ENCODE results near the gene CAPN2.

The CAPN2 gene

DNA sequence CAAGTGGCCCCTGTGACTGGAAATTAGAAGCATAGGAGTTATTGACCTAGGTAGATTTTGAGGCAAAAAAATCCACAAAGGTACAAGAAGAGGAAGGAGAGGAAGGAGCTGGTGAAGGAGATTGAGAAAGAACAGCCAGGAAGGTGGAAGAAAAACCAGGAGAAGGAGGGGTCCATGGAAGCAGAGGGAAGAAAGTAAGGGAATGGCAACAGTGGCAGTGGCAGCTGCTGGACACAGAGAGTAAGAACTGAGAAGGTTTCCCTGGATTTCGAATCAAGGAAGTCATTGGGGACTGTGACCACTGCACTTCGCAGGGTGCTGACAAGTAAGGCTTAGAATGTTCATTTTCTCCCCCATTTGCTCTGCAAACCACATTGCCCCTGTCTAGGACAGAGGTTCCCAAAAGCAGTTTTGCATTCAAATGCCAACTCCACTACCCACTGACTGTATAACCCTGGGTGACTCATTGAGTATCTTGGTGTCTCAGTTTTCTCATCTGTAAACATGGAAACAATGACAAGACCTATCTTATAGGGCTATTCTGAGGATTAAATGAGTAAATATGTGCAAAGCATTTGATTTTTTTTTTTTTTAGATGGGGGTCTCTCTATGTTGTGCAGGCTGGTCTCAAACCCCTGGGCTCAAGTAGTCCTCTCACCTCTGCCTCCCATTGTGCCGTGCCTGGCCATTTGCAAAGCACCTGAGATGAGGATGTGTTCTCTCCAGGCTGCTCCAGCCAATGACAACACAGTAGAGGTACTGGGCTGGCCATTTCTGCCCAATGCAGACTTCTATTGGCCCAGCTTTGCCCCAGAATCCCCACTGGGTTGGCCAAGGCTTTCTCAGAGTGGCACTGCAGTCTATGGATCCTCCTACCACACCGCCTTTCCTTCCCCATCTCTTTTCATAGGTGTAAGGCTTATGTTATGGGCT, 9.3 kb upstream of the CAPN2 start:
- DNase-seq (ENCODE audit: low spot score) (peak; percentile 88), FAIRE-seq (peak; percentile 86)

DNA sequence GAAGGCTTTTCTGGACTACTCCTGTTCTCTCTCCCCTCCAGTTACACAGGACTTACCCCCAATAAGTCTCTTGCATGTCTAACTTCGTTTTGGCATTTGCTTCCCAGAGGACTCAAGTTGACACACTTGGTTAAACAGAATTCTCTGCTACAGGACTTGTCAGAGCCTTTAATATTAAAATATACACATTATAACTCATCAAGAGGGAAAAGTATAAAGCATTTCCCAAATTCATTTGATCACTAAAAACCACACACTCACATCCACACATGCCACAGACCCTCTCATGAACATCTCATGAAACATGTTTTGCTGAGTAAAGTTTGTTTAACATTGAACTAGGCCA, 8.7 kb upstream of the CAPN2 start:
- no peak for DNase-seq (ENCODE audit: low spot score)
- FAIRE-seq = no peak

DNA sequence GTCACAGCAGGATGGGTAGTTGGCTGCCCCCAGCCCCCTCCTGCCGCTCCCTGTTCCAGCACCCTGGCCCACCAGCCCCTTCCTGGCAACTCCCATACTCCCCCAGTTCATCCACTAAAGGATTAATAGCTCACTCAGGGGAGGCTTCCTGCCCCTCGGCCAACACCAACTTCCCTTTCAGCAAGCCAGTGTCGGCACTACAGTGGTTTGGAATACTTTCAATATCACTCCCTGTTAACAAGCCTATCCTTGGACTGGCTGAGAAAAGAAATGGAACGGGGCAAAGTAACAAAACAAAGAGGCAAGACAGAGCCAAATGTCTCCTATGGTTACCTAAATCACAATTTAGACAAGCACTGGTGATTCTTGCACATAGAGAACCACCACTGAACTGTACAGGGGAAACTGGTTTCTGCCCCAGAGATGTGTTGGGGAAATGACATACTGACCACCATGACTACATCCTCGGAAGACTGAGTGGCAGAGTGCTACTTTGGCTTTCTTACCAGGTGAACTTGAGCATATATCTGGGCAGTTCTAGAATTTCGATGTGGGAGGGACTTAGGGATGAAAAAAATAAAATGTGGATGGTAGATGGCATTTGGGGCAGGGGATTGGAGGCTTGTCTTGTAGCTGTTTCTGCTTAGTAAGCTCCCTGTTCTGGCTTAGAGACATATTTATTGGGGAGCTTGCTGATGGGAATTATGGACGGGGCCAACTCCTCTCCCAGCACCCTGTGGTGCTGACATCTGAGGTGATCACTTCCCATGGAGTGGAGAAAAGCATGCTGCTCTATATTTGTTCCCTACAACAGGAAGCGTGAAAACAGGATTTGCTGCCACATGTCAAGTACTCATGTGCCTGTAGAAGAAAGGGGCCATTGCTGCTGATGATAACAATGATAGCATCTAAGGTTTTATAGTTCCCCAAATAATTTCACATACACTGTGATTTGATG, 7.1 kb upstream of the CAPN2 start:
- FAIRE-seq (peak; percentile 36), DNase-seq (ENCODE audit: low spot score) (peak; percentile 55)

DNA sequence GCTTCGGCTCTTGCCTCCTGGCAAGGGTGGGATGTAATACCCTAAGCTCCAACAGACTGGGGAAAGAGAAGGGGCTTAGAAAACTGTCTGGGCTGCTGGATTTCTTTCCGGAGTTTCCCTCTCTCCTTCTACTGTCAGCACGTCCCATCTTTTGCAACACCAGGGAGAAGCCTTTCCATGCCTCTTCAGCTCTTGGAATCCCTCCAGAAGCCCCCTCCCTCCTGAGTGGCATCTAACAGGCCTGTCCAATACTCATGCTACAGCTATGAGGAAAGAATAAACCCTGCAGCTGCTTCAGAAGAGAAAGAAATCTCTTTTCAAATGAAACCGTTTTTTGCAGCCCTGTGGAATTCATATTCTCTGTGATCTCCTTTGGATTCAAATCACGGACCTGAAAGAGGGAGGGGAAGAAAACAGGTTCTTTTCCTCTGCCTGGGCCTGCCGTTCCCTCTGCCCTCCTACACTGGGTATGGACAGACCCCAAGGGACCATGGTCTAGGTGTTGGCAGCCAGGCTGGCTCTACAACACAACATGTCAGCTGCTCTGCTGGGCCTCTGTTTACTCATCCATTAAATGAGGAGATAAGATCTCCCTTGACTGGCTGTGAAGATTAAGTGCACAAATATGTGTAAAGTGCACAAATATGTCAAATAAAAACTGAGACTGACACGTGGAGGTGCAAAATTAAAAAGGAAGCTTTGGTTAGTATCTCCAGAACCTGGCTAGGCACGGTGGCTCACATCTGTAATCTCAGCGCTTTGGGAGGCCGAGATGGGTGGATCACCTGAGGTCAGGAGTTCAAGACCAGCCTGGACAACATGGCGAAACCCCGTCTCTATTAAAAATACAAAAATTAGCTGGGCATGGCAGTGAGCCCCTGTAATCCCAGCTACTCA, 6.0 kb upstream of the CAPN2 start:
- DNase-seq (ENCODE audit: low spot score) (peak; percentile 79), FAIRE-seq (peak; percentile 70)

DNA sequence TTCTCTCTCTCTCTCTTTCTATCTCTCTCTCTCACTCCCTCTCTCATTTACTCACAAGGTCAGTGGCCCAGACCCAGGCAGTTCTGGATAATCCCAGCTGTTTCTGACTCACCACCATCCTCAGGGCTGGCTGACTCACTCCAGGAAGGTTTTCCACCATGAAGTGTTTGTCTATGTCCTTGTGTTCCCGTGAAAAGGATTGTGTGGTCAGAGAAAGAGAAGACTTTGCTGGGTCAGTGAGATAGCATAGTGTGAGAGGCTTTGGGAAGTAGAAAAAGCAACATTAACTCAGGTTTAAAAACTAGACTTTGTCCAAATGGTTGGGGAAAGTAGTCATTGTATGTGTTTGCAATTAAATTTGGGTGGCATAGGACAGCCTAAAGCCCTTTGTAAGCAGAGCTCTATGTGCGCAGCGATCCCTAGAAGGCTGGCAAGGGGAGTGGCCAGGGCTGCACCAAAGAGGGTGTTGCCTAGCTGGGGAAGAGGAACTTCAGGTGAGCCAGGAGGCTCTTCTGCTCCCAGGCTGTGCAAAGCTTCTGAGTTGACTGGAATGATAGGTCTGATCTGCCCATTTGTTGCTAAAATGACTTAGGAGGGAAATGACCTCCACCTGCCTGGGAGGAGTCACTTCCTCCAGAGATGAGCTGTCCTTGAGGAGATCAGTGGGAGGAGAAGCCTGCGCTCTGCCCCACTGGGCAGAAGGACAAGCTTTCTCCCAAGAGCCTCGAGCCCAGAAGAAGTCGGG, 4.9 kb upstream of the CAPN2 start:
- DNase-seq (ENCODE audit: low spot score) (peak; percentile 98), FAIRE-seq (peak; percentile 97)

DNA sequence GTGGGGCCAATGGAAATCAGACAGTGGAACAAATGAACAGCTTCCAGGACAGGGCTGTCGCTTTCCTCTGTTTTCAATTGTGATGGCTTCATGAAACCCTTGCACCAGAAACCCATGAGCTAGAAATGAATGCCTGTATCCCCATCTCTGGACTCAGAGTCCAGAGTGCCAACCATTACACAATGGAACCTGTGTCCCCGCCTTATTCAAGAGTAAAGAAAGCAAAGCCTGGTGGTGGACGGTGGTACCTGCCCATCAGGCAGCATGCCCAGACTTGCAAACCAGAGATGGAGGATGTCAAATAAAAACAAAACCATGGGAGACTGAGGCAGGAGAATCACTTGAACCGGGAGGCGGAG, 4.4 kb upstream of the CAPN2 start:
- no peak for FAIRE-seq
- no peak for DNase-seq (ENCODE audit: low spot score)

DNA sequence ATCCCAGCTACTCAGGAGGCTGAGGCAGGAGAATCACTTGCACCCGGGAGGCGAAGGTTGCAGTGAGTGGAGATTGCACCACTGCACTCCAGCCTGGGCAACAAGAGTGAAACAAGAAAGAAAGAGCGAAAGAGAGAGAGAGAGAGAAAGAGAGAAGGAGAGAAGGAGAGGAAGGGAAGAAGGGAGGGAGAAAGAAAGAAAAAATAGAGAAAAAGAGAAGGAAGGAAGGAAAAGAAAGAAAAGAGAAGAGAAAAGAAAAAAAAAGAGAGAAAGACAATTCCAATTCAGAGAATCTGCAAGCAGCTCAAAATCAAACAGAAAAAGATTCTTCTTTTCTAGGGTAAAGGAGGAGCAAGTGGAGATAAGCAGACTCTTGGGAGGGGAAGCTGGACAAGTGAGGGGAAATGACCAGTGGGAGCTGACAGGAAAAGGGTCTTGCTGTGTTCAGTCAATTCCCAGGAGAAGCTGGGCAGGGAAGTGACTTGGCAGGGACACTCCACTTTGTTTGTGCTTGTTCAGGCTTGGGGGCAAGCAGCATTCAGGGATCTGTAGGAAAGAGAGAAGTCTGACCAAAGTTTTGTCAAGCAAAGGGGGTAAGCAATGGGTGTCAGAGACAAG, 3.6 kb upstream of the CAPN2 start:
- FAIRE-seq = no peak
- DNase-seq (ENCODE audit: low spot score) = no peak

DNA sequence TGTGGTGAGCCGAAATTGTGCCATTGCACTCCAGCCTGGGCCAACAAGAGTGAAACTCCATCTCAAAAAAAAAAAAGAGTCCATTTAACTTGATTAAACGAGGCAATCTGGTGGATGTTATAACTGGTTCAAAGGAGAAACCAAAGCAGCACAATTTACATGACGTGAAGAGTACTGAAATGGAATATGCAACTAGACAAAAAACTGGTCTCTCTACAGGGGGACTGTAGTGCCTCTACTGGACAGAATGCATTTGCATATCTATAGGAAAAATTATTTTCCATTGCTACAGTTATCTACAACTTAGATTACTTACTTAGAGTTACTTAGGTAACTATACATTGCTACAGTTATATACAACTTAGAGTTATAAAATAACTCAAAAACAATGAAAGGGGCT, 2.7 kb upstream of the CAPN2 start:
- FAIRE-seq (no peak), DNase-seq (ENCODE audit: low spot score) (no peak)

DNA sequence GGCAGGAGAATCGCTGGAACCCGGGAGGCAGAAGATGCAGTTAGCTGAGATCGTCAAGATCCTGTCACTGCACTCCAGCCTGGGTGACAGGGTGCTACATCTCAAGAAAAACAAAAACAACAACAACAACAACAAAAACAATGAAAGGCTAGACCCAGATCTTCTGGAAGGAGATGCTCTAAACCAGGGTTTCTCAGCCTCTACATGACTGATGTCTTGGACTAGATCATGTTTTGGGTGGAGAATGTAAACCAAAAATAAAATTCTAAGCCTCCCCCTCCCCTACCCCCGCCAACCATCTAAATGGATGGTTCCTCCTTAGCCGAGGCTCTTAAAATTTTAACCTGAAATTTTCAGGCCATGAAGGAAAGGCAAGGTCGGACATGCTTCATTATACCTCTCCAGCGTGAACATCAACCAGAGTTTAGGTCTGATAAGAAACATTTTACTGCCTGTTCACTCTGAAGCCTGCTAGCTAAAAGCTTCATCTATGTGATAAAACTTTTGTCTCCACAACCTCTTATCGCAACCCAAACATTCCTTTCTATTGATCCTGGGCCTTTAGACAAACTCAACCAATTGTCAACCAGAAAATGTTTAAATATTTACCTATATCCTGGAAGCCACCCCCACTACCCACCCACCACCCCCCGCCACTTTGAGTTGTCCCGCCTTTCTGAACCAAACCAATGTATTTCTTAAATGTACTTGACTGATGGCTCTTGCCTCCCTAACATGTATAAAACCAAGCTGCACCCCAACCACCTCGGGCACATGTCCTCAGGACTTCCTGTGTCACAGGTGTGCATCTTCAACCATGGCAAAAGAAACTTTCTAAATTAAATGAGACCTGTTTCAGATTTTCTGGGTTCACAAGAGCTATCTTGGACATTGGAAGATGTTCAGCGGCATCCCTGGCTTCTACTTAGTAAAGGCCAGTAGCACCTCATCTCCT, 1.9 kb upstream of the CAPN2 start:
- FAIRE-seq = no peak
- DNase-seq (ENCODE audit: low spot score) = no peak

DNA sequence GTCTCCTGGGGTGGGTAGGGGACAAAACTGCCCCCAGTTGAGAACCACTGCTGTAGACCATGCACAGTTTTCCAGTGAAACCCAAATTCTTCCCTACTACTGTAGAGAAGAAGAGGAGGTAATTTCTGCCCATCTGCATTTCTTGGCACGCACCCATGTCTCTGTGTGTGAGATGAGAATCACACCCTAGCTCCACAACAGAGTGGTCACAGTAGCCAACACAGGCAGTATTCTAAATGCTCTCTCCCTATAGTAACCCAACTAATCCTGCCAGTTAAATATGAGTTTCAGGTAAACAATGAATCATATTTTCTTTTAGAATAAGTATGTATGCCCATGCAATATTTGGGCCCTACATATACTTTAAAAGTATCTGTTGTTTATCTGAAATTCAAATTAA, 1.2 kb upstream of the CAPN2 start:
- DNase-seq (ENCODE audit: low spot score) (no peak), FAIRE-seq (no peak)

DNA sequence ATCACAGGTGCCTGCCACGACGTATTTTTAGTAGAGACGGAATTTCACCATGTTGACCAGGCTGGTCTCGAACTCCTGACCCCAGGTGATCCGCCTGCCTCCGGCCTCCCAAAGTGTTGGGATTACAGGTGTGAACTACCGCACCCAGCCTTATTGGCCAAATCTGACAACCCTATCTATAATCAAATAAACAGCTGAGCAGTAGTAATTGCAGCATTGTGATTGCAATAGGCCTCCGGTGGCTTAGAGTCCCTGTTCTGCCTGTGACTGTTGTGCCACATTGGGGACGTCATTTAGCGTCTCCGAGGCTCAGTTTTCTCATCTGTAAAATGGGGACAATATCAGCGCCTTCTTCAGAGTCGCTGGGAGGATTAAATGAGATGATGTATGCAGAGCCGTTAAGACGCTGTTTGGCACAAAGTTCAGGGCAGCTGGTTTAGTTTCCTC, 569 bp upstream of the CAPN2 start:
- no peak for DNase-seq (ENCODE audit: low spot score)
- no peak for FAIRE-seq

DNA sequence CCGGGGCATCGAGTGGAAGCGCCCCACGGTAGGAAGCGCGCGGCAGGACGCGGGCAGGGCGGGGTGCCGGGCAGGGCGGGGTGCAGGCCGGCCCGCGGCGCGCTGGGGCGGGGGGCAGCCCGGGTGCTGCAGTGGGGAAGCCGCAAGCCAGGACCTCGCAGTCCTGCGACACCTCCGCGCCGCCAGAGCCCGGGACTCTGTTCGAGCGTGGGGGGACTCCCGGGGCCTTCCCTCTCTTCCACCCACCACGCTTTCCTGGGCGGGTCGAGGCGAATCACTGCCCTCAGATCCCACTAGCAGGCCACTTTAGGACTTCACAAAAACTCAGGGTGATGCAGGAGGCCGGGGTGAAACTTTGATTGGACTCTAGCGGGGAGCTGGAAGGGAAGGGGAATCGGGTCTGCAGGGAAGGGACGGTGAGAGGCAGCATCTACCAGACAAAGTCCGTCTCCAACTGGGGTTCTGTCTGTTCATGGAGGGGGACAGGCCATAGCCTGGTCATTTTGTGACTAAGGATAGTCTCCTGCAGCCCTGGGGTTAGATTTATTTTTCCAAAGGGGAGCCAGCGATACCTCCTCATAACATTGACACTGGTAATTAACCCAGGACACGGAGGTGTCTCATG, 623 bp downstream of the CAPN2 start:
- no peak for DNase-seq (ENCODE audit: low spot score)
- no peak for FAIRE-seq

DNA sequence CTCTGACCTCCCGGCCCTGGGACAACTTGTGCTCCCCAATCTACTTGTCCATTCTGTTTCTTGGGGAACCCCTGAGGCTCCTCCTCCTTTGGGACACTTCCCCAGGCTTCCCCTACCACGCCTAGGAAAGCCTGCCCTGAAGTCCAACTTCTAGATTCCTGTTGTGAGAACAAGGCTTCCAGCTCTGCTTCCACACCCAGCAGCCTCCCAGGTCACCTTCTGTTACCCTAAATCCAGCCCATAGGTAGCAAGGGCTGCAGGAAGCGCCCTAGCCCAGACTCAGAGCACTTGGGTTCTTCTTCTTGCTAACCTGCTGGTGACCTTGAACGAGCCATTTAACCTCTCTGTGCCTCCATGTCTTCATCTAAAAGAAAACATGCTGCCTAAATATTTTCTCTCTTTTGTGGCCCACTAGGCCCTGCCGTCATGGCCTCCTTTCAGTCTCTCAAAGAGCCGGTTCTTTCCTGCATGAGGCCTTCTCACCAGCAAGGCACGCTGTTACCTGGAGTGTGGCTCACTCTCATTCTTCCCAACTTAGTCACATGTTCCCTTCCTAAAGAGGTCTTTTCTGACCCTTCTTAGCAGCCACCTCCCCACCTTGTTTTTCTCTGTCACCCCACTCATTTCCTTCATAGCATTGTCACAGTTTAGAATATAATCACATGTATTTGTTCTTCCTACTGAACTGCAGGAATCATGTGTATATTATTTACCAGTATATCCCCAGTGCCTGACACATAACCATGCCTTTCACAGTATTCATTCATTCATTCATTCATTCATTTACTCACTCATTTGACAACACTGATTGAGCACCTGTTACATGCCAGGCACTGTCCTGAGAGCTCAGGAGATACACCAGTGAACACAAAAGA, 1.4 kb downstream of the CAPN2 start:
- no peak for DNase-seq (ENCODE audit: low spot score)
- no peak for FAIRE-seq

DNA sequence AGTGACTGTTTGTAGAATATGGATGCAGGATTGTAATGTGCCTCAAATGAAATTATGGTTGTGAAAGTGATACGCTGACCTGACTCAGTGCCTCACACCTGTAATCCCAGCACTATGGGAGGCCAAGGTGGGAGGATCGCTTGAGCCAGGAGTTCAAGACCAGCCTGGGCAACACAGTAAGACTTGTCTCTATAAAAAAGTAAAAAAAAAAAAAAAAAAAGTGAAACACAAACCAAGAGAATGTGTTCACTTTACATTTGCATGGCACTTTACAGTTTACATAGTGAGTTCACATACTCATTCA, 2.0 kb downstream of the CAPN2 start:
- no peak for FAIRE-seq
- DNase-seq (ENCODE audit: low spot score) = no peak

DNA sequence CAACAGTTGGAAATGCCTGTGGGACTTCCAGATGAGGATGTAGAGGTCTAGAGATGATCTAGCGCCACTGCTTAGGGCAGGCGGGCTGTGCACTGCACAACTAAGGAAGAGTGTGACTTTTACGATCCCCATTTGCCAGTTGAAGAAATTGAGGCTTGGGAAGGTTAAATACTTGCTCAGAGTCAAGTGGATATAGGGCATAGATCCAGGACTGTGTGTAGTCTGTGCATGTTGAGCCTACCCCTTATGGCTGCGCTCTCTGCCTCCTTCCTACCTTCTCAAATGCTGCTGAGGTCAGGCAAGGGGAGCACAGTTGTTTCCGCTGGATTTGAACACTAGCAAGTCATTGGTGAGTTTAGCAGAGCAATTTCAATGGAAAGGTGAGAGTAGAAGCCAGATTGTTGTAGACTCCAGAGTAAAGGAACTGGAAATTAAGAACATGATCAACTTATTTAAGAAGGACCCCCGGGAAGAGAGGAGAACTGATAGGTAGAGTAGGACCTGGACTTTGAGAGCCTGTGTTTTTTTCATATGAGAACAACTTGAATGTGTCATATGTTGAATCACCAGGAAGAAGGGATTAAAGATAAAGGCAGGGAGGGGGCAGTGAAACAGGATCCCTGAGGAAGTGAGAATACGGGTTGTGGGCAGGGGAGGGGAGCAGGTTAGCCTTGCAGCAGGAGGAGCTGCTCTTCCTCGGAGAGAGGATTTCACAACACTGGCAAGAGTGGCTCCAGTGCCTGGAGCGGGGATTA, 2.7 kb downstream of the CAPN2 start:
- FAIRE-seq = peak; percentile 89
- DNase-seq (ENCODE audit: low spot score) = peak; percentile 89

DNA sequence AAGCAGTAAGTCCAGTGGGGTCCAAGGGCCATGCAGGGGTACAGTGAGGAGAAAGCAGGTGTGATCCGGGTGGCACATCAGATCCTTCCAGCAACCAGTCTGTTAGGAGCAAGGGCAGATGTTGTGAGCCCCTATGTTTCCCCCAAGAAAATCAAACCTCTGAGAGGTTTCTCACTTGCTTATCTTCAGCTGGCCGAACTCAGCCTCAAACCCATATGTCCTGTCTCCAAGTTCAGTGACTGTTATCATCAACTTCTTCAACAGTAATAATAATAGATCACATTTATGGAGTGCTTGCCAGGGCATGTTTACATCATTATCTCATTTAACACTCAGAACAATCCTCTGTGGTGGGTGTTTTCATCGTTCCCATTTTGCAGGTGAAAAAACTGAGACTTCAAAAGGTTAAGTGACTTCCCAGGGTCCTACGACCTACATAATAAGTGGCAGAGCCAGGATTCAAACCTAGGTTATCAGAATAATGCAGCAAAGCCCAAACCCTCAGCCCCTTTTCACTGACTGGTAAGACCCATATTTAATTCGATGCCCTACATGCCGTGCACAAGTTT, 3.3 kb downstream of the CAPN2 start:
- DNase-seq (ENCODE audit: low spot score) (no peak), FAIRE-seq (no peak)
